PFSK-1 (cell line): ENCODE data around the gene CELF5.

Experiments used
- POLR2AphosphoS5 ChIP-seq: IDR thresholded peaks from 2 replicates; pipeline ENCODE4 v1.6.1; 2012; ENCODE audit warnings: low read depth, mild to moderate bottlenecking, control low read depth, low read length, moderate library complexity
- SIN3A ChIP-seq: IDR thresholded peaks from 2 replicates; pipeline ENCODE4 v1.6.1; 2012; ENCODE audit warnings: mild to moderate bottlenecking, low read length, moderate library complexity, borderline replicate concordance; ENCODE audit not compliant: insufficient read depth
- TF ChIP-seq, protein P1 (sequence below), 2 experiments: IDR thresholded peaks; 2 replicates each; pipeline versions ENCODE4 v1.6.1 to v1.8.0; 2011 to 2012; ENCODE audit warnings: low read depth in 2 of 2, low read length in 2 of 2, control low read depth in 1 of 2, inconsistent platforms in 1 of 2, mild to moderate bottlenecking in 1 of 2, moderate library complexity in 1 of 2; ENCODE audit not compliant: insufficient read depth in 1 of 2

DNA sequence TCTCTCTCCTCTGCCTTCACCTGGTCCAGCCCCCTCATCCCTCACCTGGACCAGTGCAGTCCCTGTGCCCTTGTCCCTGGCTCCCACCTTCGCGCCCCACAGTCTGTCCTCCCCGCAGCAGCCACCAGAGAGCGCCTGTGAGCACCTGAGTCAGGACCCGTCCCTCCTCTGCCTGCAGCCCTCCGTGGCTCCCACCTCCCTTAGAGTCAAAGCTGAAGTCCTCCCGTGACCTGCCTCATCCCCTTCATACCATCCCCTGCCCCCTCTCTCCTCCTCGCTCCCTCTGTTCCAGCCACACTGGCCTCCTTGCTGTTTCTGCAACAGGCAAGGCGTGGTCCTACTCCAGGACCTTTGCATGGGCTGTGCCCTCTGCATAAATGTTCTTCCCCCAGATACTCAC is 10.3 kb downstream of the CELF5 start:
- TF ChIP-seq, protein P1, sequence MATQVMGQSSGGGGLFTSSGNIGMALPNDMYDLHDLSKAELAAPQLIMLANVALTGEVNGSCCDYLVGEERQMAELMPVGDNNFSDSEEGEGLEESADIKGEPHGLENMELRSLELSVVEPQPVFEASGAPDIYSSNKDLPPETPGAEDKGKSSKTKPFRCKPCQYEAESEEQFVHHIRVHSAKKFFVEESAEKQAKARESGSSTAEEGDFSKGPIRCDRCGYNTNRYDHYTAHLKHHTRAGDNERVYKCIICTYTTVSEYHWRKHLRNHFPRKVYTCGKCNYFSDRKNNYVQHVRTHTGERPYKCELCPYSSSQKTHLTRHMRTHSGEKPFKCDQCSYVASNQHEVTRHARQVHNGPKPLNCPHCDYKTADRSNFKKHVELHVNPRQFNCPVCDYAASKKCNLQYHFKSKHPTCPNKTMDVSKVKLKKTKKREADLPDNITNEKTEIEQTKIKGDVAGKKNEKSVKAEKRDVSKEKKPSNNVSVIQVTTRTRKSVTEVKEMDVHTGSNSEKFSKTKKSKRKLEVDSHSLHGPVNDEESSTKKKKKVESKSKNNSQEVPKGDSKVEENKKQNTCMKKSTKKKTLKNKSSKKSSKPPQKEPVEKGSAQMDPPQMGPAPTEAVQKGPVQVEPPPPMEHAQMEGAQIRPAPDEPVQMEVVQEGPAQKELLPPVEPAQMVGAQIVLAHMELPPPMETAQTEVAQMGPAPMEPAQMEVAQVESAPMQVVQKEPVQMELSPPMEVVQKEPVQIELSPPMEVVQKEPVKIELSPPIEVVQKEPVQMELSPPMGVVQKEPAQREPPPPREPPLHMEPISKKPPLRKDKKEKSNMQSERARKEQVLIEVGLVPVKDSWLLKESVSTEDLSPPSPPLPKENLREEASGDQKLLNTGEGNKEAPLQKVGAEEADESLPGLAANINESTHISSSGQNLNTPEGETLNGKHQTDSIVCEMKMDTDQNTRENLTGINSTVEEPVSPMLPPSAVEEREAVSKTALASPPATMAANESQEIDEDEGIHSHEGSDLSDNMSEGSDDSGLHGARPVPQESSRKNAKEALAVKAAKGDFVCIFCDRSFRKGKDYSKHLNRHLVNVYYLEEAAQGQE (IDR thresholded peaks at IDR 0.05; ENCODE audit: insufficient read depth in 1 of 2, low read depth in 2 of 2, low read length in 2 of 2), result no peak
- no peak for TF ChIP-seq POLR2AphosphoS5
- no peak for TF ChIP-seq SIN3A
